GM23338 (cell line): ENCODE results near the gene TMEM119. TPM values are rescaled to one million over a fixed set of nuclear protein-coding genes. Genes with fewer than 3 reads are reported as not detected.

Experiments
- ATAC-seq: fragments of 200-7000 bp; cut with Tn5 transposase; 3 replicates; pipeline ENCODE4 v1.9.1; 2020
- DNase-seq: peaks from one replicate; pipeline ENCODE4 v3.0.0-alpha.2; 2015; ENCODE audit warnings: low spot score
- H2AFZ ChIP-seq: fragments of 200-600 bp; sonication (generic); 2 replicates; pipeline ENCODE4 v1.8.0; 2016; ENCODE audit warnings: antibody characterized with exemption, mild to moderate bottlenecking, moderate library complexity
- H3F3A ChIP-seq: fragments of 200-600 bp; sonication (generic); replicated peaks from 2 replicates; pipeline ENCODE4 v1.8.0; 2017; ENCODE audit warnings: antibody characterized with exemption, mixed run types, low read depth
- H3K27ac ChIP-seq: fragments of 200-600 bp; sonication (generic); 2 replicates; pipeline ENCODE4 v1.6.1; 2016; ENCODE audit warnings: low read depth
- H3K27me3 ChIP-seq: fragments of 200-600 bp; sonication (generic); 2 replicates; pipeline ENCODE4 v1.8.0; 2016; ENCODE audit warnings: mild to moderate bottlenecking, mixed run types, moderate library complexity; ENCODE audit not compliant: insufficient read depth
- H3K36me3 ChIP-seq: fragments of 200-600 bp; sonication (generic); 2 replicates; pipeline ENCODE4 v1.8.0; 2016; ENCODE audit warnings: mild to moderate bottlenecking; ENCODE audit not compliant: insufficient read depth
- H3K4me1 ChIP-seq: fragments of 200-600 bp; sonication (generic); 2 replicates; pipeline ENCODE4 v1.8.0; 2016; ENCODE audit warnings: mild to moderate bottlenecking, moderate library complexity; ENCODE audit not compliant: insufficient read depth
- H3K4me2 ChIP-seq: fragments of 200-600 bp; sonication (generic); 2 replicates; pipeline ENCODE4 v1.7.1; 2017; ENCODE audit warnings: mixed run types
- H3K4me3 ChIP-seq: fragments of 200-600 bp; sonication (generic); 2 replicates; pipeline ENCODE4 v1.6.1; 2016; ENCODE audit warnings: mixed run types
- H3K79me2 ChIP-seq: fragments of 200-600 bp; sonication (generic); replicated peaks from 2 replicates; pipeline ENCODE4 v1.8.0; 2017; ENCODE audit warnings: mild to moderate bottlenecking; ENCODE audit not compliant: insufficient read depth
- H3K9me2 ChIP-seq: fragments of 200-600 bp; sonication (generic); 2 replicates; pipeline ENCODE4 v1.8.0; 2017; ENCODE audit not compliant: insufficient read depth
- H4K20me1 ChIP-seq: fragments of 200-600 bp; sonication (generic); replicated peaks from 2 replicates; pipeline ENCODE4 v1.8.0; 2017; ENCODE audit warnings: mild to moderate bottlenecking; ENCODE audit not compliant: insufficient read depth
- H3K27ac Mint-ChIP-seq: 2 replicates; pipeline ENCODE4 v1.8.0; 2020; ENCODE audit warnings: inconsistent platforms, mild to moderate bottlenecking, moderate library complexity, mixed read lengths
- H3K27me3 Mint-ChIP-seq: 3 replicates; pipeline ENCODE4 v1.8.0; 2022; ENCODE audit warnings: low read depth, mild to moderate bottlenecking, moderate library complexity, mixed read lengths, inconsistent platforms; ENCODE audit not compliant: insufficient read depth, poor library complexity
- H3K36me3 Mint-ChIP-seq: 3 replicates; pipeline ENCODE4 v1.8.0; 2021; ENCODE audit warnings: low read depth, mild to moderate bottlenecking, inconsistent platforms, moderate library complexity, mixed read lengths
- H3K4me1 Mint-ChIP-seq: 3 replicates; pipeline ENCODE4 v1.8.0; 2020; ENCODE audit warnings: mild to moderate bottlenecking, inconsistent platforms, mixed read lengths
- H3K4me3 Mint-ChIP-seq: 3 replicates; pipeline ENCODE4 v1.8.0; 2021; ENCODE audit warnings: moderate library complexity, mild to moderate bottlenecking, inconsistent platforms, mixed read lengths
- H3K9me3 Mint-ChIP-seq: 3 replicates; pipeline ENCODE4 v1.8.0; 2020; ENCODE audit warnings: moderate library complexity, mild to moderate bottlenecking, inconsistent platforms, mixed read lengths
- CTCF ChIP-seq, 2 experiments: fragments of 200-600 bp in 1 of 2; sonication (generic) in 1 of 2; conservative IDR thresholded peaks; 2 replicates each; pipeline versions ENCODE4 v1.5.1 to v1.6.1; 2016 to 2017; ENCODE audit warnings: antibody characterized with exemption in 2 of 2, low read depth in 2 of 2, mild to moderate bottlenecking in 2 of 2, moderate library complexity in 1 of 2
- EZH2 ChIP-seq: fragments of 200-600 bp; sonication (generic); IDR thresholded peaks from one replicate; pipeline ENCODE4 v1.8.0; 2017; ENCODE audit warnings: antibody characterized with exemption, mild to moderate bottlenecking, low read depth; ENCODE audit not compliant: unreplicated experiment
- EZH2phosphoT487 ChIP-seq: fragments of 200-600 bp; sonication (generic); IDR thresholded peaks from one replicate; pipeline ENCODE4 v1.8.1; 2018; ENCODE audit warnings: antibody characterized with exemption; ENCODE audit not compliant: unreplicated experiment
- JUNB ChIP-seq: IDR thresholded peaks from one replicate; pipeline ENCODE4 v1.6.1; 2016; ENCODE audit warnings: antibody characterized with exemption; ENCODE audit not compliant: unreplicated experiment
- POLR2AphosphoS5 ChIP-seq: IDR thresholded peaks from 2 replicates; pipeline ENCODE4 v1.6.1; 2016; ENCODE audit warnings: antibody characterized with exemption, low read depth
- STAT1 ChIP-seq: IDR thresholded peaks from one replicate; pipeline ENCODE4 v1.6.1; 2016; ENCODE audit warnings: antibody characterized with exemption; ENCODE audit not compliant: unreplicated experiment
- ZNF114 ChIP-seq: fragments of 250-450 bp; sonication (Bioruptor Pico); IDR thresholded peaks from 2 replicates; pipeline ENCODE4 v1.5.0; 2020; ENCODE audit warnings: mild to moderate bottlenecking, moderate library complexity
- polyA plus RNA-seq: library from polyadenylated mRNA; unstranded; fragments of >200 nt; fragmentation: Nextera tagmentation; extraction: Ambion mirVana; gene quantifications from 2 replicates; pipeline ENCODE4 v1.2.1, GENCODE V29; 2016
- total RNA-seq: library from RNA; depleted of rRNA; stranded (reverse); fragments of >200 nt; shearing (Covaris generic); gene quantifications from 2 replicates; pipeline ENCODE4 v1.2.3, GENCODE V29; 2014
- TF ChIP-seq, protein P1 (sequence below): fragments of 250-450 bp; sonication (Bioruptor Pico); IDR thresholded peaks from 2 replicates; pipeline ENCODE4 v1.5.0; 2020; ENCODE audit warnings: mild to moderate bottlenecking, moderate library complexity
- TF ChIP-seq, protein P2 (sequence below): IDR thresholded peaks from 2 replicates; pipeline ENCODE4 v1.6.1; 2016; ENCODE audit warnings: antibody characterized with exemption

The TMEM119 gene
- total and polyA plus RNA-seq, 2 experiments from 2014 or later, result 0.06 to 0.07 TPM

DNA sequence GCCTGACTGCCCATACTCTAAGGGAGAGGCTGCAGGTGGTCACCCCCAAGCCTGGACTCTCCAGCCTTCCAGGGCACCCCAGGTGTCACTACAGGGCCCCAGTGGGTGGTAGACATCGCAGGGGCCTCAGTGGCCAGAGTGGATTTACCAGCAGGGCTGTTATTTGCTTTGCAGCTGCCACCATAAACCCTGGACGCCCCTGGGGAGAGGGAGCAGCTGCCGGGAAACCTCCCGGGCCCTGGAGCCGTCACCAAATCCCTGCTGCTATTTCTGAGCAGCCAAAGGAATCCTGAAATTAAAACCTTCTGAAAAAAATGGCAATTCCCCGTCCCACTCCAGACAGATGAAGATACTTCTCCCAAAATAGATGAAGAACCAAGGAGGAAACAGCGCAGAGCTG is 13.9 kb downstream of the TMEM119 start:
- peaks cover 2% of the 10 kb centered on the region; the same call in 1 of the 3 replicates for H3K36me3 Mint-ChIP-seq
- no peaks in the 10 kb centered on the region for H3K27me3 ChIP-seq
- peaks cover 2% of the 10 kb centered on the region; the same call in 1 of the 2 replicates for H3K9me2 ChIP-seq
- no peak overlapping the region for H2AFZ ChIP-seq
- TF ChIP-seq ZNF114 (CRISPR knock-in tag), result no peak
- TF ChIP-seq EZH2phosphoT487, result no peak
- TF ChIP-seq, protein P1, sequence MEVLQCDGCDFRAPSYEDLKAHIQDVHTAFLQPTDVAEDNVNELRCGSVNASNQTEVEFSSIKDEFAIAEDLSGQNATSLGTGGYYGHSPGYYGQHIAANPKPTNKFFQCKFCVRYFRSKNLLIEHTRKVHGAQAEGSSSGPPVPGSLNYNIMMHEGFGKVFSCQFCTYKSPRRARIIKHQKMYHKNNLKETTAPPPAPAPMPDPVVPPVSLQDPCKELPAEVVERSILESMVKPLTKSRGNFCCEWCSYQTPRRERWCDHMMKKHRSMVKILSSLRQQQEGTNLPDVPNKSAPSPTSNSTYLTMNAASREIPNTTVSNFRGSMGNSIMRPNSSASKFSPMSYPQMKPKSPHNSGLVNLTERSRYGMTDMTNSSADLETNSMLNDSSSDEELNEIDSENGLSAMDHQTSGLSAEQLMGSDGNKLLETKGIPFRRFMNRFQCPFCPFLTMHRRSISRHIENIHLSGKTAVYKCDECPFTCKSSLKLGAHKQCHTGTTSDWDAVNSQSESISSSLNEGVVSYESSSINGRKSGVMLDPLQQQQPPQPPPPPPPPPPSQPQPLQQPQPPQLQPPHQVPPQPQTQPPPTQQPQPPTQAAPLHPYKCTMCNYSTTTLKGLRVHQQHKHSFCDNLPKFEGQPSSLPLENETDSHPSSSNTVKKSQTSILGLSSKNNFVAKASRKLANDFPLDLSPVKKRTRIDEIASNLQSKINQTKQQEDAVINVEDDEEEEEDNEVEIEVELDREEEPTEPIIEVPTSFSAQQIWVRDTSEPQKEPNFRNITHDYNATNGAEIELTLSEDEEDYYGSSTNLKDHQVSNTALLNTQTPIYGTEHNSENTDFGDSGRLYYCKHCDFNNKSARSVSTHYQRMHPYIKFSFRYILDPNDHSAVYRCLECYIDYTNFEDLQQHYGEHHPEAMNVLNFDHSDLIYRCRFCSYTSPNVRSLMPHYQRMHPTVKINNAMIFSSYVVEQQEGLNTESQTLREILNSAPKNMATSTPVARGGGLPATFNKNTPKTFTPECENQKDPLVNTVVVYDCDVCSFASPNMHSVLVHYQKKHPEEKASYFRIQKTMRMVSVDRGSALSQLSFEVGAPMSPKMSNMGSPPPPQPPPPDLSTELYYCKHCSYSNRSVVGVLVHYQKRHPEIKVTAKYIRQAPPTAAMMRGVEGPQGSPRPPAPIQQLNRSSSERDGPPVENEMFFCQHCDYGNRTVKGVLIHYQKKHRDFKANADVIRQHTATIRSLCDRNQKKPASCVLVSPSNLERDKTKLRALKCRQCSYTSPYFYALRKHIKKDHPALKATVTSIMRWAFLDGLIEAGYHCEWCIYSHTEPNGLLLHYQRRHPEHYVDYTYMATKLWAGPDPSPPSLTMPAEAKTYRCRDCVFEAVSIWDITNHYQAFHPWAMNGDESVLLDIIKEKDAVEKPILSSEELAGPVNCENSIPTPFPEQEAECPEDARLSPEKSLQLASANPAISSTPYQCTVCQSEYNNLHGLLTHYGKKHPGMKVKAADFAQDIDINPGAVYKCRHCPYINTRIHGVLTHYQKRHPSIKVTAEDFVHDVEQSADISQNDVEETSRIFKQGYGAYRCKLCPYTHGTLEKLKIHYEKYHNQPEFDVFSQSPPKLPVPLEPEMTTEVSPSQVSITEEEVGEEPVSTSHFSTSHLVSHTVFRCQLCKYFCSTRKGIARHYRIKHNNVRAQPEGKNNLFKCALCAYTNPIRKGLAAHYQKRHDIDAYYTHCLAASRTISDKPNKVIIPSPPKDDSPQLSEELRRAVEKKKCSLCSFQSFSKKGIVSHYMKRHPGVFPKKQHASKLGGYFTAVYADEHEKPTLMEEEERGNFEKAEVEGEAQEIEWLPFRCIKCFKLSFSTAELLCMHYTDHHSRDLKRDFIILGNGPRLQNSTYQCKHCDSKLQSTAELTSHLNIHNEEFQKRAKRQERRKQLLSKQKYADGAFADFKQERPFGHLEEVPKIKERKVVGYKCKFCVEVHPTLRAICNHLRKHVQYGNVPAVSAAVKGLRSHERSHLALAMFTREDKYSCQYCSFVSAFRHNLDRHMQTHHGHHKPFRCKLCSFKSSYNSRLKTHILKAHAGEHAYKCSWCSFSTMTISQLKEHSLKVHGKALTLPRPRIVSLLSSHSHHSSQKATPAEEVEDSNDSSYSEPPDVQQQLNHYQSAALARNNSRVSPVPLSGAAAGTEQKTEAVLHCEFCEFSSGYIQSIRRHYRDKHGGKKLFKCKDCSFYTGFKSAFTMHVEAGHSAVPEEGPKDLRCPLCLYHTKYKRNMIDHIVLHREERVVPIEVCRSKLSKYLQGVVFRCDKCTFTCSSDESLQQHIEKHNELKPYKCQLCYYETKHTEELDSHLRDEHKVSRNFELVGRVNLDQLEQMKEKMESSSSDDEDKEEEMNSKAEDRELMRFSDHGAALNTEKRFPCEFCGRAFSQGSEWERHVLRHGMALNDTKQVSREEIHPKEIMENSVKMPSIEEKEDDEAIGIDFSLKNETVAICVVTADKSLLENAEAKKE (CRISPR knock-in tag), result no peak
- no peak for TF ChIP-seq STAT1
- TF ChIP-seq, protein P2, sequence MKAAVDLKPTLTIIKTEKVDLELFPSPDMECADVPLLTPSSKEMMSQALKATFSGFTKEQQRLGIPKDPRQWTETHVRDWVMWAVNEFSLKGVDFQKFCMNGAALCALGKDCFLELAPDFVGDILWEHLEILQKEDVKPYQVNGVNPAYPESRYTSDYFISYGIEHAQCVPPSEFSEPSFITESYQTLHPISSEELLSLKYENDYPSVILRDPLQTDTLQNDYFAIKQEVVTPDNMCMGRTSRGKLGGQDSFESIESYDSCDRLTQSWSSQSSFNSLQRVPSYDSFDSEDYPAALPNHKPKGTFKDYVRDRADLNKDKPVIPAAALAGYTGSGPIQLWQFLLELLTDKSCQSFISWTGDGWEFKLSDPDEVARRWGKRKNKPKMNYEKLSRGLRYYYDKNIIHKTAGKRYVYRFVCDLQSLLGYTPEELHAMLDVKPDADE, result no peak
- TF ChIP-seq POLR2AphosphoS5, result no peak
- TF ChIP-seq JUNB, result no peak
- TF ChIP-seq EZH2, result no peak
- TF ChIP-seq CTCF (conservative IDR thresholded peaks at IDR 0.05; ENCODE audit: low read depth in 2 of 2), result no peak
- H3K27me3 Mint-ChIP-seq, result peaks cover 4% of the 10 kb centered on the region
- no peaks in the 10 kb centered on the region for H3F3A ChIP-seq
- no peak for DNase-seq
- H3K4me3 ChIP-seq, result no peak overlapping the region
- no peaks in the 10 kb centered on the region for H4K20me1 ChIP-seq
- H3K4me3 Mint-ChIP-seq, result no peak overlapping the region
- no peak for ATAC-seq
- no peak overlapping the region for H3K4me2 ChIP-seq
- no peak overlapping the region for H3K27ac ChIP-seq
- no peaks in the 10 kb centered on the region for H3K79me2 ChIP-seq
- H3K4me1 Mint-ChIP-seq, result peaks cover 14% of the 10 kb centered on the region
- no peaks in the 10 kb centered on the region; the same call in 1 of the 2 replicates for H3K4me1 ChIP-seq
- no peak overlapping the region for H3K27ac Mint-ChIP-seq
- no peaks in the 10 kb centered on the region for H3K36me3 ChIP-seq
- H3K9me3 Mint-ChIP-seq, result peaks cover 2% of the 10 kb centered on the region; the same call in 1 of the 3 replicates
